ENCODE data around the gene NAALADL2.

The NAALADL2 gene

DNA sequence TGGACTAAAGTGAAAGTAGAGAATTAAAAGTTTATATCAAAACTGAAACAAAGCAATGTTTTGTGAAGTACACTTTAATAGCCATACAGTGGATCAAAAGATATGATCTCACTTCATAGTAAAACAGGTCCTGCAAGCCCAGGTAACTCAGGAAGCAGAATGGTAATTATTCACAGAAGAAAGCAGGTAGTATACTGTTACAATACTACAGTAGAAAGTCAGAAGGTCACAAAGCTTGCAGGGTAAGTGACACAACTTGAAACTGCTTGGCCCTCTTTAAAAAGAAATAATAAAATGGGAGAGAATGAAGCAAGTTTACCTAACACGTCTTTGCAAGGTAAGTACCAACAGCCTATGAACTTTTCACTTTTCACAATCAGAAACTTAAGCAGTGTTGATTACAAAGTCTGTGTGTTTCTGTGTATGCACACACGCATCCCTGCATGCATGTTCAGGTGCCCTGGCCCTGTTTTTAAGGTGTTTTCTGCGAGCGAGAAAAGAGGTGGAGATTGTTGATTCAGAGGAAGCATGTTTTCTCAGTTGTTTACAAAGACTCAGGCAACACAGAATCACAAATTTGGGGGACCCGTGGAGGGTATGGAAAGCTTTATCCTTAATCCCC is at the start of gene NAALADL2:
Gene NAALADL2, plus strand, starts transcription at position 221 of the 622 bp plus-strand sequence.
- no peak within 1 kb of the TSS for H3K4me3 Mint-ChIP-seq
- H3K36me3 Mint-ChIP-seq: no peaks in the 10 kb centered on the region
- no peak within 1 kb of the TSS for H3K27ac Mint-ChIP-seq
- no peaks in the 10 kb centered on the region for H3K27me3 Mint-ChIP-seq
- no peaks in the 10 kb centered on the region for H3K4me1 Mint-ChIP-seq (ENCODE audit: low read depth)
- no peaks in the 10 kb centered on the region for H3K9me3 Mint-ChIP-seq (ENCODE audit: low read depth)

GRCh38 chr3:174810254-174810653 is 48.9 kb upstream of the NAALADL2 start:
- H3K9me3 Mint-ChIP-seq (ENCODE audit: low read depth): no peaks in the 10 kb centered on the region
- no peaks in the 10 kb centered on the region for H3K36me3 Mint-ChIP-seq
- H3K27me3 Mint-ChIP-seq: no peaks in the 10 kb centered on the region
- H3K4me1 Mint-ChIP-seq (ENCODE audit: low read depth): no peaks in the 10 kb centered on the region
- no peak overlapping the region for H3K27ac Mint-ChIP-seq
- no peak overlapping the region for H3K4me3 Mint-ChIP-seq

- Mint-ChIP-seq H3K27ac (no peak overlapping the region), H3K4me3 (no peak overlapping the region), H3K9me3 (ENCODE audit: low read depth) (no peaks in the 10 kb centered on the region), H3K4me1 (ENCODE audit: low read depth) (no peaks in the 10 kb centered on the region), H3K36me3 (no peaks in the 10 kb centered on the region), H3K27me3 (no peaks in the 10 kb centered on the region)
Observed at GRCh38 chr3:174812172-174812862, 46.8 kb upstream of the NAALADL2 start.

GRCh38 chr3:174815750-174816149 is 43.4 kb upstream of the NAALADL2 start:
- Mint-ChIP-seq H3K27ac (no peak overlapping the region), H3K36me3 (no peaks in the 10 kb centered on the region), H3K4me3 (no peak overlapping the region), H3K27me3 (no peaks in the 10 kb centered on the region), H3K4me1 (ENCODE audit: low read depth) (no peaks in the 10 kb centered on the region), H3K9me3 (ENCODE audit: low read depth) (no peaks in the 10 kb centered on the region)

DNA sequence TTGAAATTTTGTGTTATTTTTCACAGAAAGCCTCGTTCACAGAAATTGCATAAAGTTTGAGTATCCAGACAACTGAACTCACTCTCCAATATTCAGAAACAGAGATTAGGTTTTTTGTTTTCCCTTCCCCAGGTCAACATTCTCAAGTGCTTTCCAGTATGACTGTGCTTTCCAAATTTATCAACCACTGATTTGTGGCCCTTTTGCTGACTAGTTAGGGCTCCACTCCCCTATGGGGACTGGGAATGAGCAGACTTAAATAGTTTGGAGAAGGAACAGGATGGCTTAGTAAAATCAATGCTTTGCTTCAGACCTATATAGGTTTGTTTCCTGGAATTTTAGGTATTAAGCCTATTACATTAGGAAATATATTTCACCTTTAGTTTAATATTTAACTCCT is 38.2 kb upstream of the NAALADL2 start:
- Mint-ChIP-seq H3K4me3 (no peak overlapping the region), H3K36me3 (no peaks in the 10 kb centered on the region), H3K27ac (no peak overlapping the region), H3K4me1 (ENCODE audit: low read depth) (no peaks in the 10 kb centered on the region), H3K9me3 (ENCODE audit: low read depth) (no peaks in the 10 kb centered on the region), H3K27me3 (no peaks in the 10 kb centered on the region)

DNA sequence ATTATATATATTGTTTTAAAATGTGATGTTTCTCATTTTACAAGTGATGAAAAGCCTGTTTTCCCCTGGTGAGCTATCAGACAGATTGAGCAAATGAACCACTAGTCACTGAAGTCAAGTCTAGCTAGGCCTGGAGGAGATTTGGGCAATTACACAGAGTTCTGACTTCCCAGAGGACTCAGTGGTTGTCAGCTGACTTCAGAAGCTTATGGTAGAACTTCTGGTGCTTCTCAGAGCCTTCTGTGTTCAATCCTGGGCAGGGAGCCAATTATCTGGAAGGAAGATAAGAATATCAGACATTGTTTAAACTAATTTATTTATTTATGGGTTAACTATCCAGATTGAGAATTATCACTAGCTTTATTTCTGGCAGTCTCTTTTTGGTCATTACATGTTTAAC is 37.7 kb upstream of the NAALADL2 start:
- Mint-ChIP-seq H3K9me3 (ENCODE audit: low read depth) (no peaks in the 10 kb centered on the region), H3K27me3 (no peaks in the 10 kb centered on the region), H3K36me3 (no peaks in the 10 kb centered on the region), H3K27ac (no peak overlapping the region), H3K4me3 (no peak overlapping the region), H3K4me1 (ENCODE audit: low read depth) (no peaks in the 10 kb centered on the region)

DNA sequence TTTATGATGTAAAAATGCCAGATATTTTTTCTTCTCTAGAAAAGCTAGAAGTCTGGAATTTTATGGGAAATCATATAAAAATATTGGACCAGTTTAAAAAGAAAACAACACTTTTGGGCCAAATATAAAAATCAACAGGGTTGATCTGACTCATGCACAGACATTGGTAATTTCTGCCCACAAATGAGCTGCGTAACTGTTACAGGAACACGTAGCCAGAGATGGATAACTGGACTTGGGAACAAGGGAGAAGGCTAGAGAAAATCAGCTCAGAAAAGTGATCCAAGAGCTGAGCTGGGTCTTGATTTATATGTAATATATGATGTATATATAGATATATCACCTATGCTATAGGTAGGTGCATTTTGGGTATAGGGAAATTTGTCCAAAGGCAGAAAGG is 36.8 kb upstream of the NAALADL2 start:
- H3K4me1 Mint-ChIP-seq (ENCODE audit: low read depth): no peaks in the 10 kb centered on the region
- H3K27me3 Mint-ChIP-seq: no peaks in the 10 kb centered on the region
- no peaks in the 10 kb centered on the region for H3K9me3 Mint-ChIP-seq (ENCODE audit: low read depth)
- no peak overlapping the region for H3K4me3 Mint-ChIP-seq
- no peaks in the 10 kb centered on the region for H3K36me3 Mint-ChIP-seq
- H3K27ac Mint-ChIP-seq: no peak overlapping the region

DNA sequence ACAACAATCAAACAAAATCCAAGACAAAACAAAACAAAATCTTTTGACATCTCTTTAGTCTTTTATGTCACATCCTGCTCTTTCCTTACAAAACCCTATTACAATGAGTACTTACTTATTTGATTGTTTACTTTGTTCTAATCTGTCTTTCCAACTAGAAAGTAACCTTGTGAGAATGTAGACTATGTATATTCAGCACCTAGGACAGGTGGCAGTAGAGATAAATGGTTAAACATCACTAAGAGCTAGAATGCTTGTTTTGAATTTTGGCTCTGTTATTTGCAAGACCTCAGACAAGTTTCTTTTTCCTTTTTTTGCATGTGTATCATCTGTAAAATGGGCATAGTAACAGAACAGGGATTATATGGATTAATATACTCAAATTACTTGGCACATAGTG is 33.1 kb upstream of the NAALADL2 start:
- Mint-ChIP-seq H3K4me1 (ENCODE audit: low read depth) (no peaks in the 10 kb centered on the region), H3K27me3 (no peaks in the 10 kb centered on the region), H3K4me3 (no peak overlapping the region), H3K36me3 (no peaks in the 10 kb centered on the region), H3K9me3 (ENCODE audit: low read depth) (peaks cover 3% of the 10 kb centered on the region), H3K27ac (no peak overlapping the region)

DNA sequence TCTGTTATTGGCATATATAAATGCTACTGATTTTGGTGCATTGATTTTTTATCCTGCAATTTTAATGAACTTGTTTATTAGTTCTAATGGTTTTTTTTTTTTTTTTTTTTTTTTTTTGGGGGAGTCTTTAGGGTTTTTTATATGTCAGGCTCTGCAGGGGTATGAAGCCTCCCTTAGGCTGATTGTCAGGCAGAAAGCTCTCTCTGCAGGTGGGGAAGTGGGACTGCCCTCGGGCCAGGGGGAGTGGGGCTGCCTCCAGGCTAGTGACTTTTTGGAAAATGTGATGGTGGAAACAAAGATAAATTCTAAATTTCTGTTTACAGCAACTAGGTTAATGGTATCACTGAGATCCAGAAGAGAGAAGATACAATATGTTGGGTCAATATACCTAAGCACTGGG is 14.4 kb upstream of the NAALADL2 start:
- no peaks in the 10 kb centered on the region for H3K4me1 Mint-ChIP-seq (ENCODE audit: low read depth)
- H3K27ac Mint-ChIP-seq: no peak overlapping the region
- H3K27me3 Mint-ChIP-seq: no peaks in the 10 kb centered on the region
- no peaks in the 10 kb centered on the region for H3K36me3 Mint-ChIP-seq
- peaks cover 4% of the 10 kb centered on the region for H3K9me3 Mint-ChIP-seq (ENCODE audit: low read depth)
- no peak overlapping the region for H3K4me3 Mint-ChIP-seq

DNA sequence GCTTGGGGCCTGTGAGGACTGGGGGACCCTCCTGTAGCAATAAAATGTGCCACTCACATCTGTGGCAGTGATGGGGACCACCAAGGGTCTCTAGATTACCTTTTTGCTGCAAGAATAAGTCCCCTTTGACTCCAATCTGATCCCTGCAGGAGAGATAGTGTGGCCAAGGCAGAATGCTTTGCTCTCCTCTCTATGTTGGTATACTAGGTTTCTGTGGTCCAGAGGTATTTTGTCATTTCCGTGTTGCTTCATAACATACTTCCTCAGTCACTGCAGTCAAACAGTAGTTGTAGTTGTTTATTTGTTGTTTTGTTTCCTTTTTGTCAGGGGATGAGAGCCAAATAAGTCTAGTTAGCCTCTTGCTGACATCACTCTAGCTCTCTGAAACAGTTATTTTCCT is 13.1 kb upstream of the NAALADL2 start:
- no peaks in the 10 kb centered on the region for H3K4me1 Mint-ChIP-seq (ENCODE audit: low read depth)
- H3K27me3 Mint-ChIP-seq: no peaks in the 10 kb centered on the region
- no peaks in the 10 kb centered on the region for H3K36me3 Mint-ChIP-seq
- H3K4me3 Mint-ChIP-seq: no peak overlapping the region
- no peak overlapping the region for H3K27ac Mint-ChIP-seq
- H3K9me3 Mint-ChIP-seq (ENCODE audit: low read depth): no peaks in the 10 kb centered on the region

- H3K27ac Mint-ChIP-seq: no peak overlapping the region
- H3K4me1 Mint-ChIP-seq (ENCODE audit: low read depth): no peaks in the 10 kb centered on the region
- H3K36me3 Mint-ChIP-seq: no peaks in the 10 kb centered on the region
- H3K9me3 Mint-ChIP-seq (ENCODE audit: low read depth): peaks cover 4% of the 10 kb centered on the region
- H3K4me3 Mint-ChIP-seq: no peak overlapping the region
- no peaks in the 10 kb centered on the region for H3K27me3 Mint-ChIP-seq
Observed at GRCh38 chr3:174854987-174855386, 4.1 kb upstream of the NAALADL2 start.

DNA sequence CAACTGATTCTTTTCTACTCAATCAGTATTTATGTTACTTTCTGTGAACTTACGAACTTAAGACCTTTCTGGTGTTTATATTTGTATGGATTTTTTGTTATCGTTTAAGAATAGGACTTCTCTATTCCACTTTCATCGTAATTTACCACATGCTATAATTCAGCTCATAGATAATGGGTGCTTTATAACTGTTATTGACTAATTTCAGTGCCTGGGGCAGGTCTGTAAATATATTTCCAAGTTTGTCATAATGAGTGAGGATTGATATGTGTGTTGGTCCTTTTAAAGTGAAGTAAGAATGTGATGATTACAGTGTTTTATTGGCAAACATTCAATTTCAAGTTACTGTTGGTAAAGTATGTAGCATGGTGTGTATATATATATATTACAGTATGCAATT is 1.8 kb upstream of the NAALADL2 start:
- H3K4me3 Mint-ChIP-seq: no peak overlapping the region
- H3K27me3 Mint-ChIP-seq: no peaks in the 10 kb centered on the region

DNA sequence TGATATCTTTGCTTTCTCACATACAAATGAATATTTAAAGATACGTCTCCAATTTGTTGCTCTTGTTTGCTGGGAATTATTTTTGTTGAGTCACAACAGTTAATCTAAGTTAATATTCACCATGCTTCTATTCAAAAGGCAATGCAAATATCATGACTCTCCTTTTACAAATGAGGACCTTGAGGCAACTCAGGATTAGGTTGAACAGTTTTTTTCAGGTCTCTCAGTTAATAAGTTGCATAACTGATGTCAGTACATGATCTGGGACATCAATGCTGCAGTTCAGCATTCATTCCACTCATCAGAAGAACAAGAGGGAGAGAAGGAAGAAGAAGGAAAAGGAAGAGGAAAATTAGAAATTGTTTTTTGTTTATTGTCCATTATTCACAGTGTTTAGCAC is 781 bp upstream of the NAALADL2 start:
- H3K36me3 Mint-ChIP-seq: no peaks in the 10 kb centered on the region
- H3K27ac Mint-ChIP-seq: no peak overlapping the region

More for the DNA sequence above, 1.8 kb upstream of the NAALADL2 start:
- Mint-ChIP-seq H3K36me3 (no peaks in the 10 kb centered on the region), H3K9me3 (ENCODE audit: low read depth) (peaks cover 4% of the 10 kb centered on the region), H3K27ac (no peak overlapping the region), H3K4me1 (ENCODE audit: low read depth) (no peaks in the 10 kb centered on the region)

DNA sequence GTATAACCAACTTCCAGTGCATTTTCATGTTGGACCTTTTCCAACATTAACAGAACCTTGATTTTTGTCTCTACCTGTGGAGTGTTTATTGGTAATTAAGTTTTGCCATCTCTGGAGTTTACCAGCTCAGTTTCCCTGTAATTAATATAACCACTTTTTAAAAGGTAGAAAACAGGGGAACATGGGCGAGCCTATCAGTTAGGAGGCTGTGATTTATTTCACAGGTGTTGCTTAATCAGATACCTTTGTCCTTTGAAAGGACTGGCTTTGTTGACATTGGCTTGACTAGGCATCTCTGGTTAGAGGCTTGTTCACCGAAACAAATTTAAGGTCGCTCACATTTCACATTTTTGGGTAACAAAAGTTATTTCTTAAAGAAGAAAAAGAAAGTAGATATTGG is 622 bp downstream of the NAALADL2 start:
- no peaks in the 10 kb centered on the region for H3K9me3 Mint-ChIP-seq (ENCODE audit: low read depth)
- H3K36me3 Mint-ChIP-seq: no peaks in the 10 kb centered on the region
- no peaks in the 10 kb centered on the region for H3K27me3 Mint-ChIP-seq
- no peaks in the 10 kb centered on the region for H3K4me1 Mint-ChIP-seq (ENCODE audit: low read depth)
- no peak overlapping the region for H3K27ac Mint-ChIP-seq
- no peak overlapping the region for H3K4me3 Mint-ChIP-seq

More for the DNA sequence above, 781 bp upstream of the NAALADL2 start:
- Mint-ChIP-seq H3K27me3 (no peaks in the 10 kb centered on the region), H3K4me1 (ENCODE audit: low read depth) (no peaks in the 10 kb centered on the region), H3K9me3 (ENCODE audit: low read depth) (no peaks in the 10 kb centered on the region), H3K4me3 (no peak overlapping the region)

DNA sequence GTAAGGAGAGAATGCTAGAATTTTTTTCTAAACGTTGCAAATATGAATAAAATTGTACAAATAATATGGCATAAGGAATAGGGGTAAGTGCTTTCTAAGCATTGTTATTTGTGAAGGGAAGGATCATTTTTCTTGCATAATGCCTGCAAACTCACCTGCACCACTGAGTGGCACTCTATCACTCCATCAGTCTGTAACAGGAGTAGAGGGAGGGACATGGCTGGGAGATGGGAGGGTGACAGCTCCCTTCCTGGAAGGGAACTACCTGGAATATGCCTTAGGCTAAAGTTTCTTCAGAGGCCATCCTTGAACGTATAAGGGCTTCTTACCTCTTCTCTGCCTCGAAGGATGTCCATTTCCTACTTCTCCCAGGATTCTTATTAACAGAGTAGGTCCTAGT is 3.0 kb downstream of the NAALADL2 start:
- no peaks in the 10 kb centered on the region for H3K27me3 Mint-ChIP-seq
- H3K36me3 Mint-ChIP-seq: no peaks in the 10 kb centered on the region
- no peaks in the 10 kb centered on the region for H3K9me3 Mint-ChIP-seq (ENCODE audit: low read depth)
- no peak overlapping the region for H3K27ac Mint-ChIP-seq
- no peaks in the 10 kb centered on the region for H3K4me1 Mint-ChIP-seq (ENCODE audit: low read depth)
- H3K4me3 Mint-ChIP-seq: no peak overlapping the region

- Mint-ChIP-seq H3K4me1 (ENCODE audit: low read depth) (no peaks in the 10 kb centered on the region), H3K9me3 (ENCODE audit: low read depth) (peaks cover 3% of the 10 kb centered on the region), H3K27me3 (no peaks in the 10 kb centered on the region), H3K36me3 (no peaks in the 10 kb centered on the region), H3K4me3 (no peak overlapping the region), H3K27ac (no peak overlapping the region)
Observed at GRCh38 chr3:174862666-174863065, 3.5 kb downstream of the NAALADL2 start.
